ENCODE data around the gene RGS8.
"Not testable (repeated sequence)": the region's sequence is repeated elsewhere in the genome, so short reads cannot be mapped to it uniquely, and the experiment has no call there.

Gene RGS8

GRCh38 chr1:182702826-182703524, 18.6 kb upstream of the RGS8 start:
- H3K4me3 ChIP-seq (ENCODE audit: low read depth, low read length): no peak overlapping the region
- DNase-seq (ENCODE audit: low read depth): no peak
- TF ChIP-seq, protein P1, sequence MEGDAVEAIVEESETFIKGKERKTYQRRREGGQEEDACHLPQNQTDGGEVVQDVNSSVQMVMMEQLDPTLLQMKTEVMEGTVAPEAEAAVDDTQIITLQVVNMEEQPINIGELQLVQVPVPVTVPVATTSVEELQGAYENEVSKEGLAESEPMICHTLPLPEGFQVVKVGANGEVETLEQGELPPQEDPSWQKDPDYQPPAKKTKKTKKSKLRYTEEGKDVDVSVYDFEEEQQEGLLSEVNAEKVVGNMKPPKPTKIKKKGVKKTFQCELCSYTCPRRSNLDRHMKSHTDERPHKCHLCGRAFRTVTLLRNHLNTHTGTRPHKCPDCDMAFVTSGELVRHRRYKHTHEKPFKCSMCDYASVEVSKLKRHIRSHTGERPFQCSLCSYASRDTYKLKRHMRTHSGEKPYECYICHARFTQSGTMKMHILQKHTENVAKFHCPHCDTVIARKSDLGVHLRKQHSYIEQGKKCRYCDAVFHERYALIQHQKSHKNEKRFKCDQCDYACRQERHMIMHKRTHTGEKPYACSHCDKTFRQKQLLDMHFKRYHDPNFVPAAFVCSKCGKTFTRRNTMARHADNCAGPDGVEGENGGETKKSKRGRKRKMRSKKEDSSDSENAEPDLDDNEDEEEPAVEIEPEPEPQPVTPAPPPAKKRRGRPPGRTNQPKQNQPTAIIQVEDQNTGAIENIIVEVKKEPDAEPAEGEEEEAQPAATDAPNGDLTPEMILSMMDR (conservative IDR thresholded peaks at IDR 0.05; ENCODE audit: low read depth, low read length): no peak

- no peak overlapping the region for H3K4me3 ChIP-seq (ENCODE audit: low read depth, low read length)
- TF ChIP-seq, protein P1 (conservative IDR thresholded peaks at IDR 0.05; ENCODE audit: low read depth, low read length): no peak
- DNase-seq (ENCODE audit: low read depth): no peak
Measured at GRCh38 chr1:182700351-182700709, 15.9 kb upstream of the RGS8 start.

- TF ChIP-seq, protein P1 (conservative IDR thresholded peaks at IDR 0.05; ENCODE audit: low read depth, low read length): no peak
- no peak overlapping the region for H3K4me3 ChIP-seq (ENCODE audit: low read depth, low read length)
- DNase-seq (ENCODE audit: low read depth): no peak
Measured at GRCh38 chr1:182699393-182700350, 15.3 kb upstream of the RGS8 start.

GRCh38 chr1:182698971-182699370, 14.6 kb upstream of the RGS8 start:
- DNase-seq (ENCODE audit: low read depth): no peak
- H3K4me3 ChIP-seq (ENCODE audit: low read depth, low read length): no peak overlapping the region
- TF ChIP-seq, protein P1 (conservative IDR thresholded peaks at IDR 0.05; ENCODE audit: low read depth, low read length): no peak

DNA sequence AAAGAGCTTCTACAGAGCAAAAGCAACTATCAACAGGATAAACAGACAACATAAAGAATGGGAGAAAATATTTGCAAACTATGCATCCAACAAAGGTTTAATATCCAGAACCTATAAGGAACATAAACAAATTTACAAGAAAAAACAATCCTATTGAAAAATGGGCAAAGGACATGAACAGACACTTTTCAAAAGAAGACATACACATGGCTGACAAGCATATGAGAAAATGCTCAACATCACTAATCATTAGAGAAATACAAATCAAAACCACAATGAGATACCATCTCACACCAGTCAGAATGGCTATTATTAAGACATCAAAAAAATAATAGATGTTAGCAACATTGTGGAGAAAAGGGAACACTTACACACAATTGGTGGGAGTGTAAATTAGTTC, 8.8 kb upstream of the RGS8 start:
- DNase-seq (ENCODE audit: low read depth); H3K4me3 ChIP-seq (ENCODE audit: low read depth, low read length): not testable (repeated sequence)

DNA sequence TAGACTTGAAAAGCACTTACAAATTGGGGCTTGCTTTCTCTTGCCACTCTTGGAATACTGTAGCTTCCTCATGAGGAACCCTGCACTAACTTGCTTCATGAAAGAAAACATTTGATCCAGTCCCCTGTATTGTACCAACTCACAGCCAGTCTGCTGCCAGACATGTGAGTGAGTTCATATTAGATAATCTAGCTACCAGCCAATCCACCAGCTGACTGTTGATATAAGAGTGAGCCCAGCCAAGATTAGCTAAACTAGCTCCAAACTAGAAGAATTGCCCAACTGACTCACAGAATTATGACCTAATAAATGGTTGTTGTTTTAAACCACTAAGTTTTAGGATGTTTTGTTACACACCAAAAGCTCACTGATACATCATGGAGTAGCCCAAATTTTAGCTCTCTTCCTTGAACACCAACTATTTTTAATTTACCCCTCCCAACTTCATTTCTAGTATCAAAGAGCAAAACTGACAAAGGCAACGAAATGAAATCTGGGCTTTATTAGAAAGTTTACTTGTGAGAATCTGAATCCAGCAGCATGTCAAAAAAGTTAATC, 6.6 kb upstream of the RGS8 start:
- TF ChIP-seq, protein P1 (conservative IDR thresholded peaks at IDR 0.05; ENCODE audit: low read depth, low read length): no peak
- H3K4me3 ChIP-seq (ENCODE audit: low read depth, low read length): no peak overlapping the region
- no peak for DNase-seq (ENCODE audit: low read depth)

DNA sequence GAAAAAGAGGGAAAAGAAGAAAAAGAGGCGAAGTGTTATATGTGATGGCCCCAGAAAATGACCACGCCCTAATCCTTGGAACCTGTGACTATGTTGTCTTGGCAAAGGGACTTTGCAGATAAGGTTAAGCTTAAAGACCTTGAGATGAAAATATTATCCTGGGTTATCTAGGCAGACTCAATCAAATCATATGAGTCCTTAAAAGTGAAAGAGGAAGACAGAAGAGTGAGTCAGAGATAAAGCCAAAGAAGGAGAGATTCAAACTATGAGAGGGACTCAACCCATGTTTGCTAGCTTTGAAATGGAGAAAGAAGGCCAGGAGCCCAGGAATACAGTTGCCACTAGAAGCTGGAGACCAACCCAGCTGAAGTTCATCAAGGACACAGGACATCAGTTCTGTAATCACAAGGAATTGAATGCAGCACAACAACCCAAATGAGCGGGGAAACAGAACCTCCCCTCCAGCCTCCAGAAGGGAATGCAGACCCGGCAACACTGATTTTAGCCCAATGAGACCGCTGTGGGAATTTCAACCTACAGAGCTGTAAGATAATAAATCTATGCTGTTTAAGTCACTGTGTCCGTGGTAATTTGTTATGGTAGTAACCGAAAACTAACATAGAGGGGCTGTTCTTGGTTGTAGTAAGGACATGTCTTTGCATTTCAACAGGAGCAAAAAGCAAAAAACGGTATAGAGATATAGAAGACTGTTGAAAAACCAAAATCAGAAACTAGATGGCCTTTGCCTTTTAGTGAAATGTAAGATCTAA, 4.2 kb upstream of the RGS8 start:
- no peak for DNase-seq (ENCODE audit: low read depth)
- TF ChIP-seq, protein P1 (conservative IDR thresholded peaks at IDR 0.05; ENCODE audit: low read depth, low read length): no peak
- H3K4me3 ChIP-seq (ENCODE audit: low read depth, low read length): no peak overlapping the region
